Activated CD8-positive, alpha-beta T cell treated with anti-CD3 and anti-CD28 coated beads for 36 hours (primary cell): Measurements from ENCODE around the gene DARS1. TPM values are rescaled to one million over a fixed set of nuclear protein-coding genes. Genes with fewer than 3 reads are reported as not detected.
"Not testable (repeated sequence)": the region's sequence is repeated elsewhere in the genome, so short reads cannot be mapped to it uniquely, and the experiment has no call there.

Source experiments
- ATAC-seq: fragments of 200-7000 bp; cut with Tn5 transposase; one replicate; pipeline ENCODE4 v1.10.0; 2021; ENCODE audit warnings: mild to moderate bottlenecking, moderate library complexity
- CTCF ChIA-PET: fragments of 350-600 bp; sonication (Branson Sonifier 250); formaldehyde crosslinking; loops from one replicate; lab custom pipeline; 2021; ENCODE audit warnings: antibody characterized with exemption; lab: Charles Lee
- POLR2A ChIA-PET: fragments of 350-600 bp; sonication (Branson Sonifier 250); formaldehyde crosslinking; loops from one replicate; lab custom pipeline; 2021; ENCODE audit warnings: antibody characterized with exemption; lab: Charles Lee
- DNase-seq: peaks from one replicate; pipeline ENCODE4 v3.0.0-alpha.2; 2020
- H3K27ac Mint-ChIP-seq: one replicate; pipeline ENCODE4 v1.8.0; 2021; ENCODE audit warnings: mild to moderate bottlenecking, mixed read lengths
- H3K27me3 Mint-ChIP-seq: one replicate; pipeline ENCODE4 v1.8.0; 2021; ENCODE audit warnings: mixed read lengths
- H3K36me3 Mint-ChIP-seq: one replicate; pipeline ENCODE4 v1.8.0; 2021; ENCODE audit warnings: low read depth, mixed read lengths
- H3K4me1 Mint-ChIP-seq: one replicate; pipeline ENCODE4 v1.8.0; 2021; ENCODE audit warnings: low read depth, mixed read lengths
- H3K4me3 Mint-ChIP-seq: one replicate; pipeline ENCODE4 v1.8.0; 2021; ENCODE audit warnings: mild to moderate bottlenecking, moderate library complexity, mixed read lengths
- H3K9me3 Mint-ChIP-seq: one replicate; pipeline ENCODE4 v1.8.0; 2021; ENCODE audit warnings: mixed read lengths
- intact Hi-C: fragments of 100-400 bp; cut with micrococcal nuclease; formaldehyde crosslinking; loops from one replicate; pipeline ENCODE4 v1.10.0; 2022
- total RNA-seq, 2 experiments: library from RNA; stranded (reverse); gene quantifications; one replicate each; pipeline ENCODE4 v1.2.3, GENCODE V29; 2021
- TF ChIP-seq, protein P1 (sequence below): fragments of 200-600 bp; IDR thresholded peaks from one replicate; pipeline ENCODE4 v1.8.0; 2022; ENCODE audit warnings: antibody characterized with exemption, mild to moderate bottlenecking

DARS1 gene
- total RNA-seq, 2 experiments from 2014 or later, result 210 to 211 TPM

DNA sequence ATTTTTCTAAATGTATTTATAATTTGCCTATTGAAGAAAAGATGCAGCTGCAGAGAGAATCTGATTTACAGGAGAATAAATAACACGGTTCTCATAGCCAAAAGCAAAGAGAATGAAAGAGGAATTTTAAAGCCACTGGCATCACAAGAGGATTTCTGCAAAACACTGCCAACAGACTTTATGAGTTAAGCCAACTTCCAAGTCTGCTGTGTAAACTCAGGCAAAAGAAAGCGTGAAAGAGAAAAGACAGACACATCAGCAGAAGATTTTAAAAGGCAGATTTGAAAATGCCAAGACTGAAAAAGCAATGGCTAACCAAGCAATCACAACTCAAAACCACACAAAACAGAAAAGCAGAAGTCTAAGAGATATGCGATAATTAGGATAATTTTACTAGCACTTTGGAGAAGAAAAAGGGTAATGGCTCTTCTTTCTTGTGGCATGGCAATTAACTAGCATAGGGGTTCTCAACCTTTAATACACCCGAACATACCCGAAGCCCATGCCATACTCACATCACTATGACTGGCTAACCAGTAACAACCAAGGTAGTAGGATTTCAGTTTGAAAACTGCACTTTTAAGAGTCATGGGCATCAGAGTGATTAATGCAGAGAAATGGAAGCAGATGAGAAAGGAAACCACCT, 4.9 kb downstream of the DARS1 start:
- Mint-ChIP-seq H3K36me3 (peaks cover 79% of the 10 kb centered on the region), H3K27me3 (no peaks in the 10 kb centered on the region), H3K27ac (peak overlapping the region; percentile 40), H3K9me3 (no peaks in the 10 kb centered on the region), H3K4me3 (no peak overlapping the region), H3K4me1 (peaks cover 52% of the 10 kb centered on the region)
- intact Hi-C loops, result loop anchor here (5.0 to 10.0 kb wide), 2 partner anchors 33 to 66 kb away; no protein-coding TSS in a partner anchor
- no peak for ATAC-seq
- DNase-seq, result no peak
- ChIA-PET POLR2A (interaction anchor here (0.8 to 1.3 kb wide), 3 partner anchors 8 to 402 kb away, joined by 3 to 4 read pairs (median 3); no protein-coding TSS in a partner anchor), CTCF (interaction anchor here (1.0 kb wide), 1 partner anchor 67 kb away, joined by 4 read pairs; no protein-coding TSS in a partner anchor)
- TF ChIP-seq, protein P1, sequence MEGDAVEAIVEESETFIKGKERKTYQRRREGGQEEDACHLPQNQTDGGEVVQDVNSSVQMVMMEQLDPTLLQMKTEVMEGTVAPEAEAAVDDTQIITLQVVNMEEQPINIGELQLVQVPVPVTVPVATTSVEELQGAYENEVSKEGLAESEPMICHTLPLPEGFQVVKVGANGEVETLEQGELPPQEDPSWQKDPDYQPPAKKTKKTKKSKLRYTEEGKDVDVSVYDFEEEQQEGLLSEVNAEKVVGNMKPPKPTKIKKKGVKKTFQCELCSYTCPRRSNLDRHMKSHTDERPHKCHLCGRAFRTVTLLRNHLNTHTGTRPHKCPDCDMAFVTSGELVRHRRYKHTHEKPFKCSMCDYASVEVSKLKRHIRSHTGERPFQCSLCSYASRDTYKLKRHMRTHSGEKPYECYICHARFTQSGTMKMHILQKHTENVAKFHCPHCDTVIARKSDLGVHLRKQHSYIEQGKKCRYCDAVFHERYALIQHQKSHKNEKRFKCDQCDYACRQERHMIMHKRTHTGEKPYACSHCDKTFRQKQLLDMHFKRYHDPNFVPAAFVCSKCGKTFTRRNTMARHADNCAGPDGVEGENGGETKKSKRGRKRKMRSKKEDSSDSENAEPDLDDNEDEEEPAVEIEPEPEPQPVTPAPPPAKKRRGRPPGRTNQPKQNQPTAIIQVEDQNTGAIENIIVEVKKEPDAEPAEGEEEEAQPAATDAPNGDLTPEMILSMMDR, result no peak

- TF ChIP-seq, protein P1, result no peak
- ATAC-seq (no peak), DNase-seq (no peak)
- H3K27me3 Mint-ChIP-seq, result no peaks in the 10 kb centered on the region
- intact Hi-C loops, result no loop called here
- peaks cover 61% of the 10 kb centered on the region for H3K4me1 Mint-ChIP-seq
- peak overlapping the region; percentile 49 for H3K27ac Mint-ChIP-seq
- peaks cover 14% of the 10 kb centered on the region for H3K9me3 Mint-ChIP-seq
- H3K4me3 Mint-ChIP-seq, result no peak overlapping the region
- ChIA-PET POLR2A (no interaction called here), CTCF (no interaction called here)
- H3K36me3 Mint-ChIP-seq, result peaks cover 78% of the 10 kb centered on the region
These were observed 9.7 kb downstream of the DARS1 start for GRCh38 chr2:135975702-135976101.

- H3K36me3 Mint-ChIP-seq, result peaks cover 76% of the 10 kb centered on the region
- H3K27me3 Mint-ChIP-seq, result no peaks in the 10 kb centered on the region
- no peak overlapping the region for H3K27ac Mint-ChIP-seq
- peaks cover 14% of the 10 kb centered on the region for H3K9me3 Mint-ChIP-seq
- no peak for DNase-seq
- no peak for ATAC-seq
- no peak overlapping the region for H3K4me3 Mint-ChIP-seq
- intact Hi-C loops, result no loop called here
- CTCF ChIA-PET, result no interaction called here
- POLR2A ChIA-PET, result no interaction called here
- H3K4me1 Mint-ChIP-seq, result peaks cover 55% of the 10 kb centered on the region
- TF ChIP-seq, protein P1, result no peak
These were observed 11.4 kb downstream of the DARS1 start for GRCh38 chr2:135974036-135974435.

- Mint-ChIP-seq H3K36me3 (peaks cover 68% of the 10 kb centered on the region), H3K9me3 (peaks cover 14% of the 10 kb centered on the region), H3K27ac (no peak overlapping the region), H3K4me1 (peaks cover 50% of the 10 kb centered on the region), H3K27me3 (no peaks in the 10 kb centered on the region), H3K4me3 (no peak overlapping the region)
- CTCF ChIA-PET, result no interaction called here
- intact Hi-C loops, result no loop called here
- DNase-seq, result no peak
- POLR2A ChIA-PET, result interaction anchor here (0.6 to 1.4 kb wide), 2 partner anchors 10 to 109 kb away, joined by 3 to 4 read pairs; no protein-coding TSS in a partner anchor
- ATAC-seq, result no peak
- TF ChIP-seq, protein P1, result no peak
These were observed 15.6 kb downstream of the DARS1 start for GRCh38 chr2:135969655-135970387.

DNA sequence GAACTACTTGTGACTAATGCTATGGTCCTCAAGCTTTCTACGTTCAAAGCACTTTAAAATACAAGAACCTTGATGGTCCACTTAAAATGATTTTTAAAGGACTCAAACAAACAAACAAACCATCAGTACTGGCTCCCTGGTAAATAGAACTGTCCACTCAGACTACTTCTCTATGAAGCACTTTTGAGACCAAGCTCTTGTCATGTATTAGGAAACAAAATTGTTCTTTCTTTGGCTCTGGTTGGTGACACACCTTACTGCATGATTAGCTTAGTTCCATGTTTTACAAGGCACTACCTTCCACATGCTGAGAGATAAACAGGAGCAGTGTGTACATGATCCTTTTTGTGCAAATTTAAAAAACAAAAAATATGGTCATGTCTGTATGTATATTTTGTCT, 19.7 kb downstream of the DARS1 start:
- H3K27ac Mint-ChIP-seq, result no peak overlapping the region
- CTCF ChIA-PET, result interaction anchor here (1.5 to 2.0 kb wide), 2 partner anchors 17 to 52 kb away, joined by 5 to 7 read pairs; no protein-coding TSS in a partner anchor
- no peak overlapping the region for H3K4me3 Mint-ChIP-seq
- peaks cover 52% of the 10 kb centered on the region for H3K36me3 Mint-ChIP-seq
- DNase-seq (no peak), ATAC-seq (no peak)
- POLR2A ChIA-PET, result no interaction called here
- H3K9me3 Mint-ChIP-seq, result no peaks in the 10 kb centered on the region
- TF ChIP-seq, protein P1, result no peak
- intact Hi-C loops, result no loop called here
- H3K27me3 Mint-ChIP-seq, result no peaks in the 10 kb centered on the region
- peaks cover 52% of the 10 kb centered on the region for H3K4me1 Mint-ChIP-seq

- ATAC-seq, DNase-seq, H3K9me3 Mint-ChIP-seq, H3K4me3 Mint-ChIP-seq, H3K27ac Mint-ChIP-seq, CTCF ChIA-PET, intact Hi-C loops, H3K27me3 Mint-ChIP-seq: not testable (repeated sequence)
- POLR2A ChIA-PET, result interaction anchor here (1.6 kb wide), 1 partner anchor 33 kb away, joined by 3 read pairs; no protein-coding TSS in a partner anchor
- Mint-ChIP-seq H3K36me3 (peaks cover 51% of the 10 kb centered on the region), H3K4me1 (peaks cover 53% of the 10 kb centered on the region)
These were observed 21.0 kb downstream of the DARS1 start for GRCh38 chr2:135964404-135964803.
